DMS153 (cell line): ENCODE results near the gene CD200.
"Not testable (repeated sequence)": the region's sequence is repeated elsewhere in the genome, so short reads cannot be mapped to it uniquely, and the experiment has no call there.

Source experiments
- DNase-seq: peaks from one replicate; lab custom pipeline; 2025; lab: John Stamatoyannopoulos, UW

The CD200 gene

GRCh38 chr3:112390783-112391641 lies 58.1 kb downstream of the CD200 start:
- no peak for DNase-seq

GRCh38 chr3:112391648-112392047 lies 58.7 kb downstream of the CD200 start:
- DNase-seq, result no peak

GRCh38 chr3:112392393-112393359 lies 59.7 kb downstream of the CD200 start:
- no peak for DNase-seq

GRCh38 chr3:112393360-112393728 lies 60.4 kb downstream of the CD200 start:
- DNase-seq, result no peak

GRCh38 chr3:112394003-112394640 lies 61.2 kb downstream of the CD200 start:
- DNase-seq, result no peak

- DNase-seq, result no peak
Observed at GRCh38 chr3:112395181-112395895, 62.4 kb downstream of the CD200 start.

GRCh38 chr3:112395896-112396290 lies 62.9 kb downstream of the CD200 start:
- no peak for DNase-seq

- no peak for DNase-seq
Observed at GRCh38 chr3:112397556-112397955, 64.6 kb downstream of the CD200 start.

GRCh38 chr3:112399064-112399463 lies 66.1 kb downstream of the CD200 start:
- DNase-seq, result no peak

- DNase-seq, result not testable (repeated sequence)
Observed at GRCh38 chr3:112399554-112399953, 66.6 kb downstream of the CD200 start.

GRCh38 chr3:112400317-112400716 lies 67.4 kb downstream of the CD200 start:
- not testable (repeated sequence) for DNase-seq

- DNase-seq, result no peak
Observed at GRCh38 chr3:112401617-112402016, 68.7 kb downstream of the CD200 start.

GRCh38 chr3:112403103-112403502 lies 70.1 kb downstream of the CD200 start:
- DNase-seq, result no peak

GRCh38 chr3:112404924-112405549 lies 72.1 kb downstream of the CD200 start:
- not testable (repeated sequence) for DNase-seq

- DNase-seq, result no peak
Observed at GRCh38 chr3:112405845-112406244, 72.9 kb downstream of the CD200 start.

- no peak for DNase-seq
Observed at GRCh38 chr3:112407214-112407887, 74.4 kb downstream of the CD200 start.

GRCh38 chr3:112407888-112408702 lies 75.1 kb downstream of the CD200 start:
- no peak for DNase-seq

GRCh38 chr3:112409041-112409440 lies 76.1 kb downstream of the CD200 start:
- DNase-seq, result no peak

GRCh38 chr3:112411425-112411824 lies 78.5 kb downstream of the CD200 start:
- no peak for DNase-seq
